ENCODE measurements around the gene SAMM50.

The SAMM50 gene

DNA sequence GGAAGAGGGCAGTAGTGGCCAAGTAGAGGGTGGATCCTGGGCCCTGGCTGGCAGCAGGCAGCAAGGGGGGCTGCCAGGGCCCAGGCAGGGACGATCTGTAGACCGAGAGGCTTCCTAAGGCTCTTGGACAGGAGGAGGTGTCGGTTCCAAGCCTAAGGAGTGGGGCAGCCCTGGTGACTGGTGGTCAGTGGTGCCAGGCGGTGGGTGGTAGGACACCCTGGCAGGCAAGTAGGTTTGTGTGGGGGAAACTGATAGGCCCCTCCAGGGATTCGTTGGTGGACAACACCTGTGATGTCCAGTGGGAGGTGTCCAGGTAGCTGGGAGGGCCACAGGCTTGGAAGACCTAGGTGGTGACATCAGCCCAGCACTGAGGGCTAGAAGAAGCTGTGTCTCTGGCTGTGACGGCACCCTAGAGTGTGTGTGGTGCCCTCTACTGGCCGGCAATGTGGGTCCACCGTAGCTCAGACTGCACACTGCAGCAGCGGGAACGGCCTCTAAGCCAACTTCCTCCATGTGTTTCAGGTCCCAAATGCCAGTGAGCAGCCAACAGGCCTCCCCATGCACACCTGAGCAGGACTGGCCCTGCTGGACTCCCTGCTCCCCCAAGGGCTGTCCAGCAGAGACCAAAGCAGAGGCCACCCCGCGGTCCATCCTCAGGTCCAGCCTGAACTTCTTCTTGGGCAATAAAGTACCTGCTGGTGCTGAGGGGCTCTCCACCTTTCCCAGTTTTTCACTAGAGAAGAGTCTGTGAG is 9.4 kb upstream of the SAMM50 start:
- peak; percentile 4 for DNase-seq (ENCODE audit: low read depth)

GRCh38 chr22:43946384-43946667 is 8.9 kb upstream of the SAMM50 start:
- DNase-seq (ENCODE audit: low read depth), result no peak

DNA sequence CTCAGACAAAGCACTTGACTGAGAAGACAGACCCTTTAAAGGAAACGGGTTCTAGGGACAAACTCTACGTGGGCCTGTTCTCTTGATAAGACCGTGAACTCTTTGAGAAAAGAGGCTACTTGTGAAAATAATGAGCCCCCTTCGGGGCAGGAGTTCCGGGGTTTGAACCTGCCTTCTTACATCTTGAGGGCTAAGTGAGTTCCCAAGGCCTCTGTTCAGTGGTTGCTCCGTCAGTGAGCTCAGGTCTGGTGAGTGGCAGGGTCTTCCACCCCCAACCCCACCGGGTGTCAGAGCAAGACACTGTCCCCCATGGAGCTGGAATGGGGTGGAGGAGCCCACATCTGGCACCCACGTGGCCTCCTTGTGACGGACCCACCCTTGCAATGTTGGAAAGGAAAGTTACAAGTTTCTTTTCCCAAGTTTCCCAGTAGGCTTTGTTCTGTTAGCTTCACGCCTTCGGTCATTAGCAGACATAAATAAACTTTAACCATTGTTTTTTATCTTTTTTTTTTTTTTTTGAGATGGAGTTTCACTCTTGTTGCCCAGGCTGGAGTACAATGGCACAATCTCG is 6.3 kb upstream of the SAMM50 start:
- no peak for DNase-seq (ENCODE audit: low read depth)

DNA sequence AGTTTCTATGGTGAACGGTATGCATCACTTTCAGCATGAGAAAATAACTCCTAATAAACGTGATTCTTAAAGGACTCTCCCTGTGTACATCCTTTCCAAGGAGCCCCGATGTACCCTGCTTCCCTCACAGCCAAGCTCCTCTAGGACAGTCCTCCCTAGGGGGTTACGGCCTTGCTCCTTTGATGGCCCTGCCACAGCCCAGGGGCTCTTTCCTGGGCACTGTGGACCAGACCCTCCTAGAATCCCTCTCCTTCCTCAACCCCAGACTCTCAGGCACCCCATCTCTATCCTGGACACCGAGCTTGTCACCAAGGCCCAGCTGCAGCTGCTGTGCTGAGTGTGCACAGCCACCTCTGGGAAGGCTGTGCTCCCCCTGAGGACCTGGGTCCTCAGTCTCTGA is 3.9 kb upstream of the SAMM50 start:
- no peak for DNase-seq (ENCODE audit: low read depth)

GRCh38 chr22:43951966-43952365 is 3.3 kb upstream of the SAMM50 start:
- no peak for DNase-seq (ENCODE audit: low read depth)

GRCh38 chr22:43953988-43954785 is 1.1 kb upstream of the SAMM50 start:
- no peak for DNase-seq (ENCODE audit: low read depth)

DNA sequence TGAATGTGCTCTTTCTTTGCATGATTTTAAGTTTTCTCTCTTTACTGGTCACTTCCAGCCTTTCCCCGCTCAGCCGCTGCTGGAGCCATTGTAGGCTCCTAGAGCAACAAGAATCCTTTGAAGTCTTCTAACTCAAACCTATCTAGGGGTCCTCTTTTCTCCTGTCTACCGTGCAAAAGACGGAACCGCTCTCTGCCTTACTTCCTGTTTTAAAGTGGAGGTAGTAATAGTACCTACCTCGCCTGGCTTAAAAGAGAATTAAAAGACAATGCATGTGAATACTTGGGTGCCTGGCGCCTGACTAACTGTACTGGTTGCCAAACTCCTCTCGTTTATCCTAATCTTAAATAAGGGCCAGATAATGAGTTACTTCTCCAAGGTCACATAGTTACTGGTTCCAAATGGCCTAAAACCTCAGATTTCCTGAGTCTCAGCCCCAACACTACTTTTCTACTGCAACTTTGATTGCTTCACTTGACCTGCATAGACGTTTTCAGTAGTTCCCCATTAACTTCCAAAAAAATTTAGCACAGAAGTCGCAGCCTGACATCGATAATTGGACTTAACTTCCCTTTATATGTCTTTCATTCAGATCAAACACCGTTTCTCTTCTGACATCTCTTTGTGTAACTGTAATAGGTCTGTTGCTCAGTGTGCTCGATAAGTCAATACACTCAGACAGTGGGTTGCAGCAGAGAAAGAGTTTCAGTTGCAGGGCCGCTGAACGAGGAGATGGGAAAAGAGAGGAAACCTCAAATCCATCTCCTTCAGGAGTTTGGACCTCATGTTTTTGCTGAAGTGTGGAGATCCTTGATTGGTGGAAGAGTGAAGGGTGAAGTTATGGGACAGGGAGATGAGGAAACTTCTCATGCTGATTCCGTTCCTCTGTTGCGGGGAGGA is 891 bp downstream of the SAMM50 start:
- no peak for DNase-seq (ENCODE audit: low read depth)

- DNase-seq (ENCODE audit: low read depth), result no peak
These were observed 1.7 kb downstream of the SAMM50 start for GRCh38 chr22:43956805-43957463.

DNA sequence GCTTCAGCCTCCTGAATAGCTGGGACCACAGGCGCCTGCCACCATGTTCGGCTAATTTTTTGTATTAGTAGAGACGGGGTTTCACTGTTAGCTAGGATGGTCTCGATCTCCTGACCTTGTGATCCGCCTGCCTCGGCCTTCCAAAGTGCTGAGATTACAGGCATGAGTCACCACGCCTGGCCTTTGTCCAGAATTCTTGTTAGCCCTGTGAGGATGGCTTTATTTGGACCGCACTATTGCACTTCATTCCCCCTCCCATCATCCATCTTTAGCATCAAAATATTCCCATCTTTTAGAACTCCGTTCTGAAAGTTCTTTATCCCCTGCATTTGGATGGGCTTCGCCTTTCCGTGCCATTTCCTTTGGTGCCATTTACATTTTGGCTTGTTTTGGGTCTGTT is 2.6 kb downstream of the SAMM50 start:
- DNase-seq (ENCODE audit: low read depth), result no peak

DNA sequence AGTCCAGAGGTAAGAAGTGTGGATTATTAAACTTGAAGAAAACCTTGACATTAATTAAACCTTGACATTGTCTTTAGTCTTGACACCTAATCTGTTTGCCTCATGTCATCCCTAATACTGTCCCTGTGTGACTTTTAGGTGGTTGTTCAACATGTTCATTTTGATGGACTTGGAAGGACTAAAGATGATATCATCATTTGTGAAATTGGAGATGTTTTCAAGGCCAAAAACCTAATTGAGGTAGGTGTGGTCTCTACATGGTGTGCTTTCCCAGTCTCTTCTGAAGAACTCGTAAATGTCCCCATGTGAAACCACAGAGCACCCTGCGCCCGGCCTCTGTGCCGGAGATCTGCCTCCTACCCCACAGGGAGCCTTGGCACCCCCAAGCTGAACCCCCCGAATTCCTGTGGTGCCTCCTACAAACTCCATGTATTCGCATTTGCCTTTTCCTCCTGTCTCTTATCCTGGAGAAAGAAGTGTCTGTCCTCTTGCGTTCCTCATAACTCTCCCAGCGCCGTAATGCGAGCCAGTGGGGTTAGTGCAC is 9.1 kb downstream of the SAMM50 start:
- DNase-seq (ENCODE audit: low read depth), result no peak

- DNase-seq (ENCODE audit: low read depth), result no peak
These were observed 11.8 kb downstream of the SAMM50 start for GRCh38 chr22:43967069-43967468.

- no peak for DNase-seq (ENCODE audit: low read depth)
These were observed 13.4 kb downstream of the SAMM50 start for GRCh38 chr22:43968614-43969013.

DNA sequence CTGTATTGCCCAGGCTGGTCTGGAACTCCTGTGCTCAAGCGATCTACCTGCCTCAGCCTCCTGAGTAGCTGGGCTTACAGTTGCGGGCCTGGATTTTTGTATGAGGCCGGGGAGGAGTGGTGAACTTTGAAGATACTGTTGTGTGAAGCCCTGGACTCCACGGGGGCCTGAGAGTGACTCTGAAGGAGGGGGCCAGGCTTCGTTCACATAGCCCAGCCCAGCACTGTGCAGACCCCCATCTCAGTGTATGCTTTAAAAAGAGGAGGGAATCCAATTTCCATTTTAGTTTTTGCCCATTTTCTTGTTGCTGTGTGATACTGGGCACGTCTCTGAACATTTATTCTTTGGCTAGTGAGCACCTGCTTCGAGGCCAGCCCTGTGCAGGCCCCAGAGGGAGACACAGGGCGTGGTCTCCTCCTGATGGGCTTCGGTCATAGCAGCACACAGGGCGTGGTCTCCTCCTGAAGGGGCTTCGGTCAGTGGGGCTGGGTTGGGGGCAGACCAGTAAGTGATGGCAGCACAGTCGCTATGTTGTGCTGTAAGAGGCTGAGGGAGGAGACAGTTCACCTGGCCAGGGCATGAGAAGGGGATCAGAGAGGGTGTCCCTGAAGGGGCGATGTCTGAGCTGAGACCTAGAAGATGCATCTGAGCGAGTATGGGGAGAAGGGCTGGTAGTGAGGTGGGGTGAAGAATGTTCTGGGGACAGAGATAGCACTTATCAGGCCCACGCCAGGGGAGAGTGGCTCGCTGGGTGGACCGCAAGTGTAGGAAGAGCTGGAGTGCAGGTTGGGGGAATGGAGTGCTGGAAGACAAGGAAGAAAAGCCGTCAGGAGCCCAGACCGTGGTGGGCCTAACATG is 14.0 kb downstream of the SAMM50 start:
- DNase-seq (ENCODE audit: low read depth), result no peak

- DNase-seq (ENCODE audit: low read depth), result no peak
These were observed 14.9 kb downstream of the SAMM50 start for GRCh38 chr22:43969989-43970755.

GRCh38 chr22:43971112-43971511 is 15.9 kb downstream of the SAMM50 start:
- DNase-seq (ENCODE audit: low read depth), result no peak

DNA sequence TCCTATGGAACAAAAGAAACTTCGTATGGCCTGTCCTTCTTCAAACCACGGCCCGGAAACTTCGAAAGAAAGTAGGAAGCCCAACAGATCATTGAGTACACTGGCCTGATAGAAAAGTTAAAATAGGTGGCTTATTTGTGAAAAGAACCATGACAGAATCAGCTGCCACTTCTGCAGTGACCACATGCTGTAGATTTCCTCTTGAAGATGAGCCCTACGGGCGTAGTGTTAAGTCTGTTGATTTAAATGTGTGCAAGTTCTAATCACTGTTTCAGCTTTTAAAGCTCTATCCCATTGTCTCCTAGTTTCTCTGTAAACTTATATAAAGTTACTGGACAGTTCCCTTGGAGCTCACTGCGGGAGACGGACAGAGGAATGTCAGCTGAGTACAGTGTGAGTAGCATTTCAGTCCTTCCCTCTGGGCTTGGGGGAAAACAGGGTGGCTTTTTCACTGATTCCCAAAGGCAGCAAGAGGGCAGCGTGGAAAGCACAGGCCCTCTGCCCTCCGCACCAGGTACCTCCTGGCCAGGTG is 17.8 kb downstream of the SAMM50 start:
- DNase-seq (ENCODE audit: low read depth), result no peak

DNA sequence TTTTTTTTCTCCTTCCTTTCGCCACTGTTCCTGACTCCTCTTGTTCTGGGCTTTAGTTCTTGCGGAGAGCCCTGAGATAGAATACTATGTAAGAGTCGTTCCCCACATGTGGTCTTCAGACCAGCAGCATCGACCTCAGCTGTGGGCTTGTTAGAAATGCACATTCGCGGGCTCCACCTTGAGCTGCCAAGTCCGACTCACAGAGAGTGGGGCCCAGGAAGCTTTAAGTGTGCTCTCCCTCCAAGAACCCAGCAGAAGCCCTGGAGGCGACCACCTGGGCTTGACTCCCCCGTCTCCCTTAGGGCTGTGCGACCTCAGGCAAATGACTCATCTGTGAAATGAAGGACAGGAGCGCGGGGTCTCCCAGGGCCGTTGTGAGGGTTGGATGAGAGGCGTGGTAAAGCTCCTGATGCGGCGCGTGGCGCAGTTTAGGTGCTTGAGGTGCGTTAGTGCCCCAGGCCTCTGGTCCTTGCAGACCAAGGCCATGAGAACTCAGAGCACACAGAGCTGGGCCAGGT is 18.8 kb downstream of the SAMM50 start:
- no peak for DNase-seq (ENCODE audit: low read depth)

DNA sequence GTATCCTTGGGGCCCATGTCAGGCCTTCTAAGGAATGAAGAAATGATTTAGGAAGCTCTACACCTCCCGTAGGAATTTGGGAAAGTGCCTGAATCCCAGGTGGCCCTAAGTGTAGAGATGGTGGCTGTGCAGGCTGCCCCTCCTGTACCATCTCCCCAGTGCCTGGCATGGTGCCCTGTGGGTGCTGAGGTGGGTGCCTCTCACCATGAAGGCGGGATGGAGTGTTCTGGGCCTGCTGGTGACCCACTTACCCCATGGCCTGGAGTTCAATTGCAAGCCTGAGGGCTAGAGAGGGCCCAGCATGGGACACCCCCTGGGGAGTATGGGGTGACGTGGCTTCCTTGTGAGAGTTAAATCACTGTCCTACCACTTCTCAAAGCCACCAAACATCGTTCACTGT is 19.8 kb downstream of the SAMM50 start:
- DNase-seq (ENCODE audit: low read depth), result no peak

Data from T-helper 22 cell (primary cell).